GM12865 (cell line): ENCODE data around the gene IGFN1.

Experiments used
- DNase-seq: peaks from one replicate; pipeline ENCODE4 v3.0.0; 2010; ENCODE audit warnings: low read depth
- H3K4me3 ChIP-seq: 2 replicates; pipeline ENCODE4 v1.5.1; 2011; ENCODE audit warnings: mild to moderate bottlenecking, low read depth, low read length, control low read depth
- TF ChIP-seq, protein P1 (sequence below): IDR thresholded peaks from 2 replicates; pipeline ENCODE4 v1.5.1; 2011; ENCODE audit warnings: low read length, control low read depth, low read depth, inconsistent platforms; ENCODE audit not compliant: insufficient read depth; ENCODE audit errors: missing control alignments

Gene IGFN1

GRCh38 chr1:201192261-201192788 lies 1.7 kb downstream of the IGFN1 start:
- TF ChIP-seq, protein P1, sequence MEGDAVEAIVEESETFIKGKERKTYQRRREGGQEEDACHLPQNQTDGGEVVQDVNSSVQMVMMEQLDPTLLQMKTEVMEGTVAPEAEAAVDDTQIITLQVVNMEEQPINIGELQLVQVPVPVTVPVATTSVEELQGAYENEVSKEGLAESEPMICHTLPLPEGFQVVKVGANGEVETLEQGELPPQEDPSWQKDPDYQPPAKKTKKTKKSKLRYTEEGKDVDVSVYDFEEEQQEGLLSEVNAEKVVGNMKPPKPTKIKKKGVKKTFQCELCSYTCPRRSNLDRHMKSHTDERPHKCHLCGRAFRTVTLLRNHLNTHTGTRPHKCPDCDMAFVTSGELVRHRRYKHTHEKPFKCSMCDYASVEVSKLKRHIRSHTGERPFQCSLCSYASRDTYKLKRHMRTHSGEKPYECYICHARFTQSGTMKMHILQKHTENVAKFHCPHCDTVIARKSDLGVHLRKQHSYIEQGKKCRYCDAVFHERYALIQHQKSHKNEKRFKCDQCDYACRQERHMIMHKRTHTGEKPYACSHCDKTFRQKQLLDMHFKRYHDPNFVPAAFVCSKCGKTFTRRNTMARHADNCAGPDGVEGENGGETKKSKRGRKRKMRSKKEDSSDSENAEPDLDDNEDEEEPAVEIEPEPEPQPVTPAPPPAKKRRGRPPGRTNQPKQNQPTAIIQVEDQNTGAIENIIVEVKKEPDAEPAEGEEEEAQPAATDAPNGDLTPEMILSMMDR: no peak
- no peak overlapping the region for H3K4me3 ChIP-seq
- no peak for DNase-seq

GRCh38 chr1:201194046-201194445 lies 3.4 kb downstream of the IGFN1 start:
- TF ChIP-seq, protein P1: no peak
- no peak for DNase-seq
- H3K4me3 ChIP-seq: no peak overlapping the region

GRCh38 chr1:201198598-201198997 lies 8.0 kb downstream of the IGFN1 start:
- DNase-seq: no peak
- no peak overlapping the region for H3K4me3 ChIP-seq
- TF ChIP-seq, protein P1: no peak

- H3K4me3 ChIP-seq: no peak overlapping the region
- TF ChIP-seq, protein P1: no peak
- no peak for DNase-seq
Observed at GRCh38 chr1:201205036-201205435, 14.4 kb downstream of the IGFN1 start.

- TF ChIP-seq, protein P1: no peak
- no peak overlapping the region for H3K4me3 ChIP-seq
- DNase-seq: no peak
Observed at GRCh38 chr1:201206176-201206575, 15.6 kb downstream of the IGFN1 start.

DNA sequence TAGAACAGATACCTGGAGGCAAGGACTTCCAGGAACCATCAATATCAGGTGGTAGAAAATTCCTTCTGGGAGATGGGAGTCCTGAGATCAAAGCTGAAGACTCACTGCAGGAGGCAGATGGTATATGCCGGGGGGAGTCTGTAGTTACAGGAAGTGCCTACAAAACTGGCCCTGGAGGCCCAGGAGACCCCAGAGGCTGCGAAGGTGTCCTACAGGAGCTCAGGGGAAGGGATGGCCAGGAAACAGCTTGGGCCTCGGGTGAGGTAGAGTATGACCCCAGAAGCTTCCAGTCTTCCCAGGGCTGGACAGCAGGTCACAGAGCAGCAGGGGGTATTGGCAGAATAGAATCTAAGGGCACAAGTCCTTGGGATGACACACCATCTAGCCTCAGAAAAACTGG lies 16.4 kb downstream of the IGFN1 start:
- H3K4me3 ChIP-seq: no peak overlapping the region
- no peak for DNase-seq
- TF ChIP-seq, protein P1: no peak

DNA sequence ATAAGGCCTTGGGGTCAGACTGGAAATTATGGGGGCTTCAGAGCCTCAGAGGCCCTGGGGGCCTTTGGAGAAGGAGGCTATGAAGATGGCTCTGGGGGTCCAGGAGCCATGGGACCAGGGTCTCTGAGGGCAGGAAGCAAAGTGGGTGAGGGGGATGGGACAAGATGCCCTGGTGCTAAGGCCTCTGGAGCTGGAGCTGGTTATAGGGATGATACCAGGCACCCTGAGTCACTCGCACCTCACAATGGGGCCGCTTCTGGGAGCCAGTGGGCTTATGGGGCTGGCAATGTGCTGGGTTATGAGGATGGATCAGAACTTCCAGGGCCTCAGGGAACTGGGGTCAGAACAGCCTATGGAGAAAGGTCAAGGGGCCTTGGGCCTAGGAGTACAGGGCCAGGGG lies 17.6 kb downstream of the IGFN1 start:
- TF ChIP-seq, protein P1: no peak
- DNase-seq: no peak
- H3K4me3 ChIP-seq: no peak overlapping the region
